ENCODE results near the gene CLCA1.

- TF ChIP-seq CTCF (IDR thresholded peaks at IDR 0.05) (no peak), EZH2 (IDR thresholded peaks at IDR 0.05) (no peak), EZH2phosphoT487 (IDR thresholded peaks at IDR 0.05) (no peak)
Measured at GRCh38 chr1:86477682-86478081, 9.0 kb downstream of the CLCA1 start.
